H9 (cell line): Measurements from ENCODE around the gene MUC5B. TPM values are rescaled to one million over a fixed set of nuclear protein-coding genes. Genes with fewer than 3 reads are reported as not detected.
"Not testable (repeated sequence)": the region's sequence is repeated elsewhere in the genome, so short reads cannot be mapped to it uniquely, and the experiment has no call there.

Source experiments
- DNase-seq: peaks from one replicate; pipeline ENCODE4 v3.0.0-alpha.2; 2017
- H2AFZ ChIP-seq: one replicate; pipeline ENCODE4 v1.6.1; 2013; ENCODE audit warnings: mild to moderate bottlenecking, low read length, control low read depth, moderate library complexity
- H2AK5ac ChIP-seq: 2 replicates; pipeline ENCODE4 v1.6.1; 2013; ENCODE audit warnings: low read length, control low read depth, mixed read lengths; ENCODE audit not compliant: insufficient read length
- H2BK120ac ChIP-seq: one replicate; pipeline ENCODE4 v1.6.1; 2013; ENCODE audit warnings: low read depth, mild to moderate bottlenecking, low read length, control low read depth, inconsistent platforms; ENCODE audit not compliant: poor library complexity, severe bottlenecking
- H2BK12ac ChIP-seq: 2 replicates; pipeline ENCODE4 v1.6.1; 2013; ENCODE audit warnings: low read length, control low read depth, mixed read lengths, low read depth; ENCODE audit not compliant: insufficient read length
- H2BK15ac ChIP-seq: 2 replicates; pipeline ENCODE4 v1.6.1; 2013; ENCODE audit warnings: low read depth, low read length, control low read depth
- H2BK20ac ChIP-seq: one replicate; pipeline ENCODE4 v1.6.1; 2013; ENCODE audit warnings: low read depth, mild to moderate bottlenecking, low read length, control low read depth, inconsistent platforms; ENCODE audit not compliant: poor library complexity, severe bottlenecking
- H2BK5ac ChIP-seq: 2 replicates; pipeline ENCODE4 v1.6.1; 2013; ENCODE audit warnings: low read length, control low read depth, mixed read lengths; ENCODE audit not compliant: insufficient read length
- H3K14ac ChIP-seq: 2 replicates; pipeline ENCODE4 v1.6.1; 2013; ENCODE audit warnings: low read length, control low read depth; ENCODE audit not compliant: insufficient read depth
- H3K18ac ChIP-seq: 2 replicates; pipeline ENCODE4 v1.6.1; 2013; ENCODE audit warnings: low read depth, mild to moderate bottlenecking, mixed read lengths, low read length, control low read depth; ENCODE audit not compliant: insufficient read length
- H3K23ac ChIP-seq: 2 replicates; pipeline ENCODE4 v1.6.1; 2013; ENCODE audit warnings: low read length, control low read depth, mixed read lengths, low read depth; ENCODE audit not compliant: insufficient read length
- H3K23me2 ChIP-seq: 2 replicates; pipeline ENCODE4 v1.6.1; 2013; ENCODE audit warnings: low read depth, mild to moderate bottlenecking, mixed read lengths, low read length, control low read depth; ENCODE audit not compliant: insufficient read length, poor library complexity, severe bottlenecking
- H3K27ac ChIP-seq: 2 replicates; pipeline ENCODE4 v1.5.1; 2013; ENCODE audit warnings: low read length, control low read depth, mixed read lengths, low read depth; ENCODE audit not compliant: insufficient read length
- H3K27me3 ChIP-seq: 2 replicates; pipeline ENCODE4 v1.6.1; 2013; ENCODE audit warnings: low read length, control low read depth, inconsistent platforms; ENCODE audit not compliant: insufficient read depth
- H3K4ac ChIP-seq: 2 replicates; pipeline ENCODE4 v1.6.1; 2013; ENCODE audit warnings: low read depth, mild to moderate bottlenecking, control low read depth, inconsistent platforms, low read length, moderate library complexity
- H3K4me1 ChIP-seq: 2 replicates; pipeline ENCODE4 v1.6.1; 2013; ENCODE audit warnings: low read length, control low read depth, inconsistent platforms; ENCODE audit not compliant: insufficient read depth
- H3K4me2 ChIP-seq: 2 replicates; pipeline ENCODE4 v1.6.1; 2013; ENCODE audit warnings: low read length, control low read depth, mixed read lengths; ENCODE audit not compliant: insufficient read length, insufficient read depth
- H3K56ac ChIP-seq: 2 replicates; pipeline ENCODE4 v1.6.1; 2013; ENCODE audit warnings: low read depth, mild to moderate bottlenecking, mixed read lengths, low read length, control low read depth; ENCODE audit not compliant: insufficient read length
- H3K79me1 ChIP-seq: 2 replicates; pipeline ENCODE4 v1.6.1; 2013; ENCODE audit warnings: low read depth, mild to moderate bottlenecking, moderate library complexity, low read length, control low read depth, inconsistent platforms; ENCODE audit not compliant: insufficient read depth, poor library complexity, severe bottlenecking
- H3K79me2 ChIP-seq: 2 replicates; pipeline ENCODE4 v1.6.1; 2013; ENCODE audit warnings: low read length, control low read depth, inconsistent platforms; ENCODE audit not compliant: insufficient read depth
- H3K9ac ChIP-seq: 2 replicates; pipeline ENCODE4 v1.6.1; 2013; ENCODE audit warnings: low read length, control low read depth, mixed read lengths; ENCODE audit not compliant: insufficient read length; ENCODE audit errors: extremely low read depth
- H3K9me3 ChIP-seq: one replicate; pipeline ENCODE4 v1.6.1; 2013; ENCODE audit warnings: low read depth, low read length, inconsistent platforms; ENCODE audit not compliant: control insufficient read depth
- H3T11ph ChIP-seq: one replicate; pipeline ENCODE4 v1.6.1; 2013; ENCODE audit warnings: mild to moderate bottlenecking, low read length, control low read depth, inconsistent platforms
- H4K20me1 ChIP-seq: one replicate; pipeline ENCODE4 v1.6.1; 2013; ENCODE audit not compliant: control insufficient read depth, insufficient read length, insufficient read depth
- H4K5ac ChIP-seq: 2 replicates; pipeline ENCODE4 v1.6.1; 2013; ENCODE audit warnings: low read depth, mild to moderate bottlenecking, mixed read lengths, low read length, control low read depth; ENCODE audit not compliant: insufficient read length
- H4K8ac ChIP-seq: replicated peaks from 2 replicates; pipeline ENCODE4 v1.6.1; 2013; ENCODE audit warnings: low read length, control low read depth, mixed read lengths, low read depth; ENCODE audit not compliant: insufficient read length
- H4K91ac ChIP-seq: 2 replicates; pipeline ENCODE4 v1.6.1; 2013; ENCODE audit warnings: low read depth, mild to moderate bottlenecking, moderate library complexity, mixed read lengths, low read length, control low read depth; ENCODE audit not compliant: insufficient read length
- H3K27ac Mint-ChIP-seq, 3 experiments: 2 replicates in 2 of 3; 3 replicates in 1 of 3; pipeline ENCODE4 v1.8.0; 2020 to 2021; ENCODE audit warnings: mixed read lengths in 3 of 3, mild to moderate bottlenecking in 1 of 3, moderate library complexity in 1 of 3
- H3K27me3 Mint-ChIP-seq: 2 replicates; pipeline ENCODE4 v1.8.0; 2021; ENCODE audit warnings: low read depth, mild to moderate bottlenecking, moderate library complexity, mixed read lengths
- H3K36me3 Mint-ChIP-seq, 3 experiments: 2 replicates in 2 of 3; 3 replicates in 1 of 3; pipeline ENCODE4 v1.8.0; 2020 to 2021; ENCODE audit warnings: low read depth in 3 of 3, mixed read lengths in 3 of 3; ENCODE audit not compliant: insufficient read depth in 1 of 3
- H3K4me1 Mint-ChIP-seq, 2 experiments: 2 replicates each; pipeline ENCODE4 v1.8.0; 2020; ENCODE audit warnings: mixed read lengths in 2 of 2
- H3K4me3 Mint-ChIP-seq, 2 experiments: 2 replicates in 1 of 2; 3 replicates in 1 of 2; pipeline ENCODE4 v1.8.0; 2020 to 2021; ENCODE audit warnings: mild to moderate bottlenecking in 2 of 2, mixed read lengths in 2 of 2, moderate library complexity in 1 of 2
- H3K9me3 Mint-ChIP-seq, 2 experiments: 2 replicates in 1 of 2; 3 replicates in 1 of 2; pipeline ENCODE4 v1.8.0; 2020; ENCODE audit warnings: mild to moderate bottlenecking in 2 of 2, mixed read lengths in 2 of 2, moderate library complexity in 1 of 2
- WGBS: extraction: QIAGEN DNeasy Blood & Tissue Kit; methylation state at CpG from one replicate; pipeline ENCODE4 v1.1.7; 2013; ENCODE audit warnings: missing lambda C conversion rate, low lambda C conversion rate, mixed read lengths; ENCODE audit not compliant: insufficient read length; ENCODE audit errors: extremely low coverage; 5-methylcytosine and 5-hydroxymethylcytosine counted together
- total RNA-seq: library from RNA; stranded (reverse); gene quantifications from 2 replicates; pipeline ENCODE4 v1.2.1, GENCODE V29; 2021

MUC5B gene
- total RNA-seq, 1 experiment from 2014 or later: not detected

GRCh38 chr11:1191786-1192470, 30.9 kb upstream of the MUC5B start:
- H3K4me1 Mint-ChIP-seq, H2AFZ ChIP-seq: not testable (repeated sequence)

More at GRCh38 chr11:1191786-1192470, 30.9 kb upstream of the MUC5B start:
- not testable (repeated sequence) for H3K4me1 ChIP-seq, H3K4ac ChIP-seq, H3K56ac ChIP-seq, H2BK120ac ChIP-seq, H3K79me1 ChIP-seq, H3K9ac ChIP-seq, H3K27ac ChIP-seq, H3K27ac Mint-ChIP-seq, H3K79me2 ChIP-seq, H2BK12ac ChIP-seq, H2BK15ac ChIP-seq, H2BK20ac ChIP-seq, H3K9me3 Mint-ChIP-seq, H3K23ac ChIP-seq, H3K36me3 Mint-ChIP-seq, H3K4me3 Mint-ChIP-seq, H3K18ac ChIP-seq, H3K4me2 ChIP-seq, H3K9me3 ChIP-seq, H4K8ac ChIP-seq, H4K91ac ChIP-seq, H3K14ac ChIP-seq, H2BK5ac ChIP-seq, H3K27me3 ChIP-seq, H4K5ac ChIP-seq, H3K27me3 Mint-ChIP-seq, H4K20me1 ChIP-seq, H2AK5ac ChIP-seq, H3T11ph ChIP-seq, H3K23me2 ChIP-seq
- no CpG with 5 or more reads among the region's 22 CpGs for WGBS
- peak; percentile 8 for DNase-seq
